OCI-LY7 (cell line): ENCODE results near the gene TVP23A.

Source experiments
- CTCF ChIP-seq: fragments of 200-600 bp; sonication (generic); conservative IDR thresholded peaks from 2 replicates; pipeline ENCODE4 v1.5.1; 2014; ENCODE audit warnings: mild to moderate bottlenecking, antibody characterized with exemption, low read length, moderate library complexity, mixed read lengths
- EZH2phosphoT487 ChIP-seq: fragments of 200-600 bp; sonication (generic); IDR thresholded peaks from 2 replicates; pipeline ENCODE4 v1.6.1; 2018; ENCODE audit warnings: low read depth, borderline replicate concordance, mild to moderate bottlenecking, mixed run types, antibody characterized with exemption, low read length, moderate library complexity, mixed read lengths

GRCh38 chr16:10799736-10800135 is 18.9 kb downstream of the TVP23A start:
- TF ChIP-seq CTCF, result no peak
- no peak for TF ChIP-seq EZH2phosphoT487
